Measurements from ENCODE around the gene FIG4. TPM values are rescaled to one million over a fixed set of nuclear protein-coding genes. Genes with fewer than 3 reads are reported as not detected.

The FIG4 gene
- total and polyA plus RNA-seq, 2 of the 4 experiments (the other 2 are of a cell fraction): 12.1 to 15.4 TPM

DNA sequence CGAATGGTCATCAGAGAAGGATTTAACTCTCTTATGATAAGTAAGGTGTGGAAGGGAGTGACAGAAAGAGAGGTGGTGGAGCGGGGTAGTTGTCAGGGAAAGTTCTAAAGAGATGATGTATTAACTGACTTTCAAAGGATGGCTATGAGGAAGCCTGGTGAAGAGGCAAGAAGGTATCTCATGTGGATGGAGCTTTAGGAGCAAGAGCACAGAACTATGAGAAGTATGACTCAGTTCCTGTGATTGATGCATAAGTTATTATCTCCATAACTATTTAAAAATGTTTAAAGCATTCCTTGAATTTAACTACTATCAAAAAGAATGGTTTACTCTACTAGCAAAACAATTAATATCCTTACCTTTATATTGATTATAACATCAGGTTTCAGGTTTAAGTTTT is 28.9 kb upstream of the FIG4 start:
- peak; percentile 42; the same call in 1 of the 2 replicates for ATAC-seq (ENCODE audit: low read depth)

More for the DNA sequence above, 28.9 kb upstream of the FIG4 start:
- no peak overlapping the region for H3K4ac ChIP-seq (ENCODE audit: low read depth, low read length)
- no peaks in the 10 kb centered on the region for H3K36me3 ChIP-seq (ENCODE audit: control insufficient read depth, insufficient read depth, low read length)
- intact Hi-C loops (cut with micrococcal nuclease): no loop called here
- dilution Hi-C loops (cut with HindIII; ENCODE audit: low sequenced_read_pairs, unreplicated experiment): no loop called here
- no peak overlapping the region for H4K5ac ChIP-seq (ENCODE audit: low read depth, low read length)
- ChIA-PET POLR2A (ENCODE audit: unreplicated experiment) (no interaction called here), CTCF (no interaction called here)
- H4K91ac ChIP-seq (ENCODE audit: insufficient read depth, low read depth, low read length): no peak overlapping the region
- no peak overlapping the region for H3K9ac ChIP-seq (ENCODE audit: low read depth, low read length)
- no peak overlapping the region for H2BK15ac ChIP-seq (ENCODE audit: low read depth, low read length)
- H2AFZ ChIP-seq (replicated peaks; ENCODE audit: low read length, poor library complexity): no peak overlapping the region
- H3K23ac ChIP-seq (ENCODE audit: low read depth, low read length): no peak overlapping the region
- H3K4me3 ChIP-seq (ENCODE audit: insufficient read depth, low read depth, low read length): no peak overlapping the region
- H2BK20ac ChIP-seq (ENCODE audit: low read depth, low read length): no peak overlapping the region
- no peak overlapping the region for H2BK5ac ChIP-seq (ENCODE audit: low read depth, low read length, poor library complexity, severe bottlenecking)
- no peaks in the 10 kb centered on the region for H3K9me3 ChIP-seq (ENCODE audit: control insufficient read depth, insufficient read depth, low read length)
- no peaks in the 10 kb centered on the region for H3K79me1 ChIP-seq (ENCODE audit: low read depth in 1 of 2, low read length in 2 of 2)
- no peak overlapping the region for H4K8ac ChIP-seq (ENCODE audit: low read depth in 2 of 2, low read length in 2 of 2)
- no peaks in the 10 kb centered on the region for H3K27me3 ChIP-seq (ENCODE audit: control insufficient read depth, insufficient read depth, low read length)
- in situ Hi-C loops (cut with MboI; ENCODE audit: low sequenced_read_pairs): no loop called here
- H2BK120ac ChIP-seq (ENCODE audit: low read depth, low read length): no peak overlapping the region
- H4K20me1 ChIP-seq (ENCODE audit: insufficient read depth, low read length): no peaks in the 10 kb centered on the region
- BruUV-seq (replicated peaks): no TSS peak
- no peak overlapping the region for H3K56ac ChIP-seq (ENCODE audit: extremely low read depth, insufficient read depth, low read length)
- H3K9me1 ChIP-seq (ENCODE audit: insufficient read depth, low read length): no peaks in the 10 kb centered on the region
- TF ChIP-seq MAZ (IDR thresholded peaks at IDR 0.05; ENCODE audit: borderline replicate concordance, low read depth, low read length) (no peak), FOS (IDR thresholded peaks at IDR 0.05; ENCODE audit: low read depth, low read length) (no peak)
- no peak overlapping the region for H2AK5ac ChIP-seq (ENCODE audit: low read depth, low read length)
- WGBS, 2 experiments (ENCODE audit: extremely low coverage in 2 of 2, insufficient read length in 1 of 2): 61% methylated on average over 2 of the region's 2 CpGs; no CpG with 5 or more reads in 1 of the 2 experiments
- no peak overlapping the region for H3K27ac ChIP-seq (ENCODE audit: insufficient read depth, low read length)
- H3K4me2 ChIP-seq (ENCODE audit: low read depth, low read length): no peak overlapping the region
- no peak overlapping the region for H2AK9ac ChIP-seq (replicated peaks; ENCODE audit: low read depth, low read length, poor library complexity)
- no peaks in the 10 kb centered on the region; the same call in 1 of the 2 replicates for H3K4me1 ChIP-seq (ENCODE audit: control insufficient read depth, insufficient read depth, low read length)
- H3K18ac ChIP-seq (ENCODE audit: low read depth, low read length): no peak overlapping the region
- DNase-seq: peak; percentile 33
- no peak overlapping the region for H3K14ac ChIP-seq (replicated peaks; ENCODE audit: low read depth, low read length)
